Measurements from ENCODE around the gene ASCL3. TPM values are rescaled to one million over a fixed set of nuclear protein-coding genes. Genes with fewer than 3 reads are reported as not detected.
A peak's percentile ranks its signal among the peaks of the same experiment; 100 is the strongest.

Gene ASCL3
- total and polyA plus RNA-seq, 2 experiments from 2014 or later = not detected

GRCh38 chr11:8967184-8967583 lies 24.4 kb upstream of the ASCL3 start:
- H3K9me3 ChIP-seq (ENCODE audit: low read depth) = no peaks in the 10 kb centered on the region

GRCh38 chr11:8964324-8965320 lies 21.8 kb upstream of the ASCL3 start, which contains the start of gene TMEM9B:
TMEM9B (minus strand) TSS chr11:8964442; CDS start chr11:8964313, 129 bp downstream.
- peaks cover 6% of the 10 kb centered on the region for H3K4me1 ChIP-seq (ENCODE audit: low read depth)
- H3K9me3 ChIP-seq (ENCODE audit: low read depth) = no peaks in the 10 kb centered on the region
- H3K27ac ChIP-seq = peak within 1 kb of the TSS; percentile 88
- TF ChIP-seq CTCF (IDR thresholded peaks at IDR 0.05; ENCODE audit: low read depth, low read length) = no peak
- H3K36me3 ChIP-seq = no peaks in the 10 kb centered on the region
- H3K4me3 ChIP-seq = peak within 1 kb of the TSS; percentile 78
- no peaks in the 10 kb centered on the region for H3K27me3 ChIP-seq
- peak; percentile 89 to 94 for DNase-seq (ENCODE audit: low read depth in 1 of 2, low spot score in 1 of 2)

More at GRCh38 chr11:8967184-8967583, 24.4 kb upstream of the ASCL3 start:
- DNase-seq (ENCODE audit: low read depth in 1 of 2, low spot score in 1 of 2) = no peak
- no peak for TF ChIP-seq CTCF (IDR thresholded peaks at IDR 0.05; ENCODE audit: low read depth, low read length)
- Histone ChIP-seq H3K36me3 (no peaks in the 10 kb centered on the region), H3K4me1 (ENCODE audit: low read depth) (peaks cover 6% of the 10 kb centered on the region), H3K27ac (no peak overlapping the region), H3K27me3 (no peaks in the 10 kb centered on the region), H3K4me3 (no peak overlapping the region)

- Histone ChIP-seq H3K9me3 (ENCODE audit: low read depth) (no peaks in the 10 kb centered on the region), H3K4me3 (peak overlapping the region; percentile 78), H3K27ac (peak overlapping the region; percentile 88), H3K27me3 (no peaks in the 10 kb centered on the region), H3K4me1 (ENCODE audit: low read depth) (peaks cover 6% of the 10 kb centered on the region), H3K36me3 (no peaks in the 10 kb centered on the region)
- DNase-seq (ENCODE audit: low read depth in 1 of 2, low spot score in 1 of 2) = peak in 1 of 2 donors; percentile 90
- no peak for TF ChIP-seq CTCF (IDR thresholded peaks at IDR 0.05; ENCODE audit: low read depth, low read length)
Measured at GRCh38 chr11:8963569-8964323, 20.9 kb upstream of the ASCL3 start.

DNA sequence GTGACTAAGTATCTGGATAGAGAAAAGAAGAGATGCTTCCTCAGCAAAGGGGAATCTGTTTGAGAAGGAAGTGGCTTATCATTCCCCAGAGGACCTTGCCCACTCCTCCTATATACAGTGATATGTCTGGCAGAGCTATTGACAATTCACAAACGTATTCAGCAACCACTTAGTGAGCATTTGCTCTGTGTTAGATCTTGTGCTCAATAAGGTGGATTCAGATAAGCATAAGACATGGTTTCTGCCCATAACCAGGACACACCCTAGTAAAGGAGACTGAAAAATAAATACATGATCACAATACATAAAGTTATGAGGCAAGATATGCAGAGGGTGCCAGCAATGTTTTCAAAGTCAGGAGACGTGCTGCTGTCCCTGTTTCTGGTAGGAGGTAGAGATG lies 20.0 kb upstream of the ASCL3 start:
- DNase-seq (ENCODE audit: low read depth in 1 of 2, low spot score in 1 of 2) = no peak
- H3K36me3 ChIP-seq = no peaks in the 10 kb centered on the region
- peaks cover 6% of the 10 kb centered on the region for H3K4me1 ChIP-seq (ENCODE audit: low read depth)
- no peaks in the 10 kb centered on the region for H3K27me3 ChIP-seq
- no peaks in the 10 kb centered on the region for H3K9me3 ChIP-seq (ENCODE audit: low read depth)
- TF ChIP-seq CTCF (IDR thresholded peaks at IDR 0.05; ENCODE audit: low read depth, low read length) = no peak
- no peak overlapping the region for H3K4me3 ChIP-seq
- peak overlapping the region; percentile 88 for H3K27ac ChIP-seq

GRCh38 chr11:8961401-8961800 lies 18.6 kb upstream of the ASCL3 start:
- H3K9me3 ChIP-seq (ENCODE audit: low read depth) = no peaks in the 10 kb centered on the region
- H3K4me1 ChIP-seq (ENCODE audit: low read depth) = peaks cover 6% of the 10 kb centered on the region
- no peak overlapping the region for H3K4me3 ChIP-seq
- H3K27ac ChIP-seq = no peak overlapping the region
- no peaks in the 10 kb centered on the region for H3K27me3 ChIP-seq
- H3K36me3 ChIP-seq = peaks cover 2% of the 10 kb centered on the region
- DNase-seq (ENCODE audit: low read depth in 1 of 2, low spot score in 1 of 2) = no peak
- TF ChIP-seq CTCF (IDR thresholded peaks at IDR 0.05; ENCODE audit: low read depth, low read length) = no peak
